ENCODE data around the gene MSANTD2.

MSANTD2 gene

DNA sequence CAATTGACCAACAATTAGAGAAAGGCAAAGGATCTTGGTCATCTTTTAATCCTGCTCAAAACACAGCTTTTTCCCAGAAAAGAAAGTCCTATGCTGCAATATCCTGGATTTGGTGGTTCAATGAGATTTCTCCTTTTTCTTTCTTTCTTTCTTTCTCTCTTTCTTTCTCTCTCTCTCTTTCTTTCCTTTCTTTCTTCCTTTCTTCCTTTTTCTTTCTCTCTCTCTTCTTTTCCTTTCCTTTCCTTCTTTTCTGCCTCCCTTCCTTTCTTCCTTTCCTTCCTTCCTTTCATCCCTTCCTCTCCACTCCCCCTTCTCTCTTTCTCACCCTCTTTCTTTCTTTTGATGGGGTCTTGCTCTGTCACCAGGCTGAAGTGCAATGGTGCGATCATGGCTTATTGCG lies 31.7 kb upstream of the MSANTD2 start:
- H3K36me3 Mint-ChIP-seq, result no peaks in the 10 kb centered on the region
- peaks cover 6% of the 10 kb centered on the region for H3K4me1 Mint-ChIP-seq
- ATAC-seq (no peak), DNase-seq (ENCODE audit: low spot score in 2 of 2) (no peak)
- no peaks in the 10 kb centered on the region for H3K9me3 Mint-ChIP-seq
- no peak overlapping the region for H3K27ac Mint-ChIP-seq
- H3K4me3 Mint-ChIP-seq, result no peak overlapping the region

DNA sequence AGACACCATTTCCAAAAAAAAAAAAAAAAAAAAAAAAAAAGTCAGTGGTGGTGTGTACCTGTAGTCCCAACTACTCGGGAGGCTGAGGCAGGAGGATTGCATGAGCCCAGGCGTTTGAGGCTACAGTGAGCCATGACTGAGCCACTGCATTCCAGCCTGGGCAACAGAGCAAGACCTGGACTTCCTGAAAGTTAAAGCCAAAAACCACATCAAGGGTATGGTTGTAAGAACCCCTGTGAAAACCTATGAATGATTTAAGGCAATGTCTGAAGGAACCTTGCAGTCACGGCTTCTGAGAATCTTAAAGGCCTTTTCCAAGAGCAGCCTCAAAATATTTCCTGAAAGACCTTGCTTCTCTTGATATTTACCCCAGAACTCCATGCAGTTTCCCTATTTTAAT lies 30.5 kb upstream of the MSANTD2 start:
- no peaks in the 10 kb centered on the region for H3K36me3 Mint-ChIP-seq
- no peaks in the 10 kb centered on the region for H3K4me1 Mint-ChIP-seq
- H3K4me3 Mint-ChIP-seq, result no peak overlapping the region
- no peak for DNase-seq (ENCODE audit: low spot score in 2 of 2)
- H3K9me3 Mint-ChIP-seq, result no peaks in the 10 kb centered on the region
- no peak for ATAC-seq
- H3K27ac Mint-ChIP-seq, result no peak overlapping the region

DNA sequence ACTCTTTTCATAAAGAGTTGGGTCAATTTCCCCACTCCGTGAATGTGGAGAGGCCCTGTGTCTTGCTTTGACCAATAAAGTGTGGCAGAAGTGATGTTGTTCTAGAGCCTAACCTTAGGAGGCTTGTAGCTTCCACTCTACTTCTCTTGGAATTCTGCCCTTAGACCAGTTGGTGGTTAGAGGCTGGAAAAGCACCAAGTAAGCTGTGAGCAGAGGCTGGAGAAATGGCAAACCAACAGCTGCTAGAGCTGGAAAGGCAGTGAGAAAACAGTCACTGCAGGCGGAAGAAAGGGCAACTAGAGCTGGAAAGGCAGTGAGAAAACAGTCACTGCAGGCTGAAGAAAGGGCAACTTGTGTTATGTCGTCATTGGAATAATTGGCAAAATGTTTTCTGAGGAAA lies 29.8 kb upstream of the MSANTD2 start:
- no peak for DNase-seq (ENCODE audit: low spot score in 2 of 2)
- H3K9me3 Mint-ChIP-seq, result no peaks in the 10 kb centered on the region
- H3K4me3 Mint-ChIP-seq, result no peak overlapping the region
- no peaks in the 10 kb centered on the region for H3K4me1 Mint-ChIP-seq
- no peak for ATAC-seq
- H3K27ac Mint-ChIP-seq, result no peak overlapping the region
- no peaks in the 10 kb centered on the region for H3K36me3 Mint-ChIP-seq

DNA sequence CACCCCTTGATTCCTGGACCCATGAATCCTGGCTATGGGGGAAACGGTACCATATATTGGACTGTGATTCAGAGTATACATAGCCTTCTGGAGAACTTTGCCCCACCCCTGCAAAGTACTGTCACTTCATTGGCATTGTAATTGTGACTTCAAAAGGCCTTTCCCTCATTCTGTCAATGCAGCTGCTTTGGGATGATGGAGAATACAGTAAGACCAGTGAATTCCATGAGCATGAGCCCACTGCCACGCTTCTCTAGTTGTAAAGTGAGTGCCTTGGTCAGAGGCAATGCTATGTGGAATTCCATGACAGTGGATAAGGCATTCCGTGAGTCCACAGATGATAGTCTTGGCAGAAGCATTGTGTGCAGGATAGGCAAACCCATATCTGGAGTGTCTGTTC lies 25.7 kb upstream of the MSANTD2 start:
- ATAC-seq, result no peak
- Mint-ChIP-seq H3K4me3 (no peak overlapping the region), H3K4me1 (no peaks in the 10 kb centered on the region), H3K36me3 (no peaks in the 10 kb centered on the region), H3K9me3 (no peaks in the 10 kb centered on the region), H3K27ac (no peak overlapping the region)
- no peak for DNase-seq (ENCODE audit: low spot score in 2 of 2)

DNA sequence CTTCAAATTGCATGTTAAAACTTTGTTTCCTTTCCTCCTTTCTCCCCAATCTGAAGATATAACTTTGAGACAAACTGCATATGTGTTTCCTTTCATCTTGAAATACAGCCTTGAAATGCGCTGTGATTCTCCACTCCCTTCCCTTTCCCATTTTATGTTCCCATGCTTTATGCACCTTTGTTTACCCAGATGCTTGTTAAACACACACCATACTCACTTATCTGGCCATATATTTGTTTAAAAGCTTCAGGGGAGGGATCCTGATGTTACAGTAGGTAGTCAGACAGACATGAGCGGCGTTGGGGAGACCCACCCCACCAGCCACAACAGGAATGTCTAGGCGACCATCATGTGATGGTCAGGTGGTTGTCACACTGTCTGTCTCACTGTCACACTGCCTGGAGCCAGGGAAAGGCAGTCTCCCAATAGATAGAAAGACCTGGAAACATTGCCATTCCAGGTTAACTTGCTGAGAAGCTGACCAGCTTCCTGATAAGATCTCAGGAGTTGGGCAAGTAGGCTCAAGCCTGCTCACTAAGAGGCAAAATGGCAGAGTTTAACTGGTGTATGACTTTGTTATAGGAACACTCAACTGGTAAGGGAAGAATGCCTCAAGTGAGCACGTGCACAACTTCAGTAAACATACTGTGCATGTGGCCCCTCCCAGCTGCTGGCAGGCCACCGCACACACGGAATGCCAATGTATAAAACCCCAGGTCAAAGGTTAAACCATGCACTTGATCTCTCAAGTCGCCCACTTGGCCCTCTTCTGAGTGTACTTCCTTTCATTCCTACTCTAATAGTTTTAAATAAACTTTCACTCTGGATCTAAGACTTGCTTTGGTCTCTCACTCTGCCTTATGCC lies 23.5 kb upstream of the MSANTD2 start:
- H3K9me3 Mint-ChIP-seq, result no peaks in the 10 kb centered on the region
- ATAC-seq (no peak), DNase-seq (ENCODE audit: low spot score in 2 of 2) (no peak)
- no peaks in the 10 kb centered on the region for H3K4me1 Mint-ChIP-seq
- H3K4me3 Mint-ChIP-seq, result no peak overlapping the region
- no peak overlapping the region for H3K27ac Mint-ChIP-seq
- H3K36me3 Mint-ChIP-seq, result no peaks in the 10 kb centered on the region

DNA sequence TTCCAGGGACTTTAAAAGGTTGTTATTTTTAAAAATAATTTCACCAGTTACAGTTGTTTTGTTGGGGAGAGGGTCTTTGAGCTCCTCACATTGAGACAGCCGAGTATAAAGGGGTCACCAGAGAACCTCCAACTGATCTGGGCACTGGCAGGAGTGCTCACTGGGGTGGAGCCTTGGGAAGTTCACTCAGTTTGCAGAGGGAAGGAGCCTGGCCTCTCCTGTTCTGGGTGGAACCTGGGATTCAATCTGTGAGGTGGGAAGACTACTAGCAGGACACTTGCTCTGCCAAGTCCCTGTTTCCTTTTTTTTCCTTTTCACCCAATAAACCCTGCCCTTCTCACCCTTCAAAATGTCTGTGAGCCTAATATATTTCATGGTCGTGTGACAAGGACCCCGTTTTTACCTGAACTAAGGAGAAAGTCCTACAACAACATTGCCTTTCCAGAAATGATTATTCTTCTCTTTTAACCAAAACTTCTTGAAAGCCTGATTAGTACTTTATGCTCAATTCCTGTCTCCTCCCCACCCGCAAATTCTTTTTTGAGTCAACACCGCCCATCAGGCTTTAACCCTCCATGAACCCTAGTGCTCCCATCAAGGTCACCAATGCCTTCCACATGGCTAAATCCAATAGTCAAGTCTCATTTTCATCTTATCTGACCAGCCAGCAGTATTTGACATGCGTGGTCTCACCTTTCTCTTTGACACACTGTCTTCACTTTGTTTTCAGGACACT lies 22.0 kb upstream of the MSANTD2 start:
- H3K4me1 Mint-ChIP-seq, result no peaks in the 10 kb centered on the region
- H3K36me3 Mint-ChIP-seq, result no peaks in the 10 kb centered on the region
- no peaks in the 10 kb centered on the region for H3K9me3 Mint-ChIP-seq
- no peak overlapping the region for H3K4me3 Mint-ChIP-seq
- ATAC-seq (no peak), DNase-seq (ENCODE audit: low spot score in 2 of 2) (no peak)
- H3K27ac Mint-ChIP-seq, result no peak overlapping the region

DNA sequence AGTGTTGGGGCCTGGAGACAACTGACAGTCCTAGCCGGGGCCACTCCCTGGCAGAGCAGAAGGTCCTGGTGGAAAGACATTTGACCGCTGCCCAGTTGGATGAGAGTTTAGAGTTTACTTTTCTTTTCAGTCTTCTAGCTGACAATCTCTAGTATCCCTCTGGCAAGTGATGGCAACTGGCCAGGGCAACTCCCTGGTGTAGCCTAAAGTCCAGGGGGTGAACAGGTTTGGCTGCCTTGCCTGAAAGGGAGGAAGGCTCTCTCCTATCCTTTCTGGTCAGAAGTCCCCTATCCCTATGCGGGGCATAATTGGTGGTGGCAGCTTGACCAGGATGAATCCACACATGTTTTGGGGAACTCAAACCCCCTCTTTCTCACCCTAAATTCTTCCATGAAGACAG lies 16.8 kb upstream of the MSANTD2 start:
- Mint-ChIP-seq H3K27ac (no peak overlapping the region), H3K36me3 (no peaks in the 10 kb centered on the region), H3K9me3 (no peaks in the 10 kb centered on the region), H3K4me1 (peaks cover 7% of the 10 kb centered on the region), H3K4me3 (no peak overlapping the region)
- DNase-seq (ENCODE audit: low spot score in 2 of 2), result no peak
- ATAC-seq, result no peak

DNA sequence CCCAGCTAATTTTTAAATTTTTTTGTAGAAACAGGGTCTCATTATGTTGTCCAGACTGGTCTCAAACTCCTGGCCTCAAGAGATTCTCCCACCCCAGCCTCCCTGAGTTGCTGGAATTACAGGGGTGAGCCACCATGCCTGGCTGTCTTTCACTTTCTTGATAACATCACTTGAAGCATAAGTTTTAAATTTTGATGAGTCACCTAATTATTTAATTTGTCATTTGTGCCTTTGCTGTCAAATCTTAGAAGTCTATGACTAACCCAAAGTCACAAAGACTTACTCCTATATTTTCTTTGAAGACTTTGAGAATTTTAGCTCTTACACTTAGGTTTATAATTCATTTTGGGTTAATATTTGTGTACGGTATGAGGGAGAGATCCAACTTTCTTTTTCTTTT lies 14.5 kb upstream of the MSANTD2 start:
- Mint-ChIP-seq H3K4me3 (no peak overlapping the region), H3K27ac (no peak overlapping the region), H3K4me1 (peaks cover 7% of the 10 kb centered on the region), H3K36me3 (no peaks in the 10 kb centered on the region), H3K9me3 (no peaks in the 10 kb centered on the region)
- DNase-seq (ENCODE audit: low spot score in 2 of 2), result no peak
- no peak for ATAC-seq

DNA sequence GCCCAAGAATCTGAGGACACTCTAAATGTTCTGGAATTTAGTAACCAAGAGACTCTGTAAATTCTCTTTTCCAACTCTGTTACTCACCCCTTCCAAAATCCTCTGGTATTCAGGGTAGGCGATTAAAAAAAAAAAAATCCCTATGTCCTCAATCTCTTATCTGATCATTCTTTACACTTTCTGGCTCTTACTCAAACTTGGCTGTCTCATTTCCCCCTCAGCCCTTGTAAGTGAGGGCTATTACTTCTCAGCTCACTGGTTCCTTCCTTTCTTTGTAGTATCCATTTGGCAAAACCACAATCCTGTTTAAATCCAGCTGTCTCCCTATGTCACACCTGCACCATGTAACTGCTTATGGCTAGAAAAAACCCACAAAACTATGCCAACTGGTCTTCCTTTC lies 12.7 kb upstream of the MSANTD2 start:
- Mint-ChIP-seq H3K27ac (no peak overlapping the region), H3K4me3 (no peak overlapping the region), H3K4me1 (peaks cover 7% of the 10 kb centered on the region), H3K9me3 (no peaks in the 10 kb centered on the region), H3K36me3 (no peaks in the 10 kb centered on the region)
- DNase-seq (ENCODE audit: low spot score in 2 of 2) (no peak), ATAC-seq (no peak)

DNA sequence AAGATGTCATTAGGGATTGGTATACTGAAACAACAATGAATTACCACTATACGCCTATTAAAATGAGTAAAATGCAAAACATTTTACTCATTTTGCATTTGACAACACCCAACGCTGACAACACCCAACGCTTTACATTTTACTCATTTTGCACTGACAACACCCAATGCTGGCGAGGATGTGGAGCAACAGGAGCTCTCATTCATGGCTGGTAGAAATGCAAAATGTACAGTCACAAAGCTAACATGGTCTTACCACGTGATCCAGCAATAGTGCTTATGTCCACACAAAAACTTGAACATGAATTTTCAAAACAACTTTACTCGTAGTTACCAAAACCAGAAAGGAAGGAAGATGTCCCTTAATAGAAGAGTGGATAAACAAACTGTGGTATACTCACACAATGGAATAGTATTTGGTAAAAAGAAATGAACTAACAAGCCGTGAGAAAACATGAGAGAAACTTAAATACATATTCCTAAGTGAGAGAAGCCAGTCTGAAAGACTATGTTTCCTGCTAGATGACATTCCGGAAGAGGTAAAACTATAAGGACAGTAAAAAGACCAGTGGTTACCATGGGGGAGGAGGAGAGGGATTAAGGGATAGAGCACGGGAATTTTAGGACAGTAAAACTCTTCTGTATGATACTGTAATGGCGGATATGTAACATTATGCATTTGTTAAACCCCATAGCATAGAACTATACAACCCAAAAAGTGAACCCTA lies 11.4 kb upstream of the MSANTD2 start:
- Mint-ChIP-seq H3K4me3 (no peak overlapping the region), H3K4me1 (peaks cover 7% of the 10 kb centered on the region), H3K9me3 (no peaks in the 10 kb centered on the region), H3K36me3 (no peaks in the 10 kb centered on the region), H3K27ac (no peak overlapping the region)
- DNase-seq (ENCODE audit: low spot score in 2 of 2) (no peak), ATAC-seq (no peak)

DNA sequence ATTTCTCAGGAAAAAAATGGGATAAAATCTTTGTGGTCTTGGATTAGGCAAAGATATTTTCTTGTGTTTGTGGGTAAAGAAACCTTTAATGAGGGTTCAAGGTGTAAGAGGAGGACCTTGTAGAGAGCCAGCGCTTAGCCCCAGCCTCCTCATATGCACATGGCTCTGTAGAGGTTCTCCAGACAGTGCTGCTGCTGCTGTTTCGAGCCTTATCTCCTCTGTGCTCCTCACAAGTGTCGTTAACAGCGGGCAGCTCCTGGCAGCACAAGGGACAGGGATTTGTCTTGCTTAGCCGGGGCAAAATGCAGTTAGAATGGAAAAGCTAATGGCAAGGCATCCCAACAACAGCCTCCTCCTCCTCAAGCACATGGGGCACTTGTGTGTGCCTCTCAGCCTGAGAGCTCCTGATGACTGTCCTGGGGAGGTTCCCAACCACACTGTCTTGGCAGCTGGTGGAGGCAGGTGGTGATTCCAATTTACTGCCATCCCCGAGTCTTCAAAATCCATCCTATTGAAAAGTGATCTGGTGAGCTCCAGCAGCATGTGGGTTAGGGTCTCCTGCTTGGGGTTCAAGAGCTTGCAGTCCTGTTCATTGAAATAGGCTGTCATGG lies 7.6 kb upstream of the MSANTD2 start:
- H3K27ac Mint-ChIP-seq, result no peak overlapping the region
- H3K4me3 Mint-ChIP-seq, result no peak overlapping the region
- H3K4me1 Mint-ChIP-seq, result no peaks in the 10 kb centered on the region
- no peaks in the 10 kb centered on the region for H3K36me3 Mint-ChIP-seq
- ATAC-seq (no peak), DNase-seq (ENCODE audit: low spot score in 2 of 2) (no peak)
- H3K9me3 Mint-ChIP-seq, result no peaks in the 10 kb centered on the region

DNA sequence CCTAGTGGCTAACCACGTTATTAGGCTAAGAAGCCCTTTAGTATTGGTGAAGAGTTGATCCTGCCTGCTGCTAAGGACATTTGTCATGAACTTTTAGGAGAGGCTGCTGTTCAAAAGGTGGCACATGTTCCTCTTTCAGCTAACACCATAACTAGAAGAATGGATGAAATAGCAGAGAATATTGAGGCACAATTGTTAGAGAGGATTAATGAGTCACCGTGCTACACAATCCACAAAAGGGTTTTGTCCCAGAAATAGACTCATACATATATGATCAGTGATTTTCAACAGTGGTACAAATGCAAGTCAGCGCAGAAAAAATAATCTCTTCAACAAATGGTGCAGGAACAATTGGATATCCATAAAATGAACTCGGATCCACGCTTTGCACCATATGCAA lies 7.0 kb upstream of the MSANTD2 start:
- no peak overlapping the region for H3K4me3 Mint-ChIP-seq
- H3K9me3 Mint-ChIP-seq, result no peaks in the 10 kb centered on the region
- ATAC-seq (no peak), DNase-seq (ENCODE audit: low spot score in 2 of 2) (no peak)
- H3K27ac Mint-ChIP-seq, result no peak overlapping the region
- H3K36me3 Mint-ChIP-seq, result no peaks in the 10 kb centered on the region
- H3K4me1 Mint-ChIP-seq, result no peaks in the 10 kb centered on the region

DNA sequence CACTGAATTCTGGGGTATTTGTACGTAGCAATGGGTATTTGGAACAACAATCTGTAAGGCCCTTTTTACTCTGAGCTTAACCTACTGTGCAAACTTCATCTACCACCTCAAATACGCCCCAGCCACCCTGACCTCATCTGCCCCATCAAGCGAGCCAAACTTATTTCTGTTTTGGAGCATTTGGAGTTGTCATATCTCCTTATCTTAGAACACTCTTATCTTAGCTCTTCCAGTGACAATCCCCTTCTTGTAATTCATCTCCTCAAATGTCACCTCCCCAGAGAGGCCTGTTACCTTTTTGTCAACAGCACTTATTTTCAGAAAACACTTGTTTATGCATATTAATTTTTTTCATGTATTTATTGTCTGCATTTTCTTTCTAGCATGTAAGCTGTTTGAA lies 4.7 kb upstream of the MSANTD2 start:
- no peak for ATAC-seq
- no peak overlapping the region for H3K27ac Mint-ChIP-seq

DNA sequence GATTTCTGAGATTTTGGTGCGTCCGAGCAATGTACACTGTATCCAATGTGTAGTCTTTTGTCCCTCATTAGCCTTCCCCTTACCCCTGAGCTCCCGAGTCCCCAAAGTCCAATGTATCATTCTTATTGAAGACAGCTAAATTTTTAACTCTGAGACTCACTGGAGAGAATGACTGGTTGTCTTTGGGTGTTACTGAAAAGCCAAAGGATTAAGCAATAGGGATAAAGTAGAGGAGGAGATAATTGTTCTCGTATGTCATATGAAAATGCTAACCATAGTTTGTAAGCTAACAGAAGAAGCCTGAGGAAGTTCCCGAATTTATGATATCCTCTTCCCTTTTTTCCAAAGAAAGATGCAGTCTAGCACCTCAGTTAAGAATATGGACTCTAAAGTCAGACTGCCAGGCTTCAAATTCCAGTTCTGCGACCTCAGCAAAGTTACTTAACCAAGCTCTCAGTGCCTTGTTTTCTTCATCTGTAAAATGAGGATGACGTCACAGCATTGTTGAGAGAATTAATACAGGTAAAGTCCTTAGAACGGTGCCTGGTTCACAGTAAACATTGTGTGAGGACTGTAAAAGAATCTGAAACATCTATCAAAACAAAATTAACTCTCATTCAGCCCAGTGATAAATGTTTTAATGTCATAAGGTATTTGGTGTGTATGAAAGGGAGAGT lies 1.6 kb upstream of the MSANTD2 start:
- no peak for DNase-seq (ENCODE audit: low spot score in 2 of 2)
- Mint-ChIP-seq H3K4me1 (peaks cover 19% of the 10 kb centered on the region), H3K4me3 (peak overlapping the region; percentile 91), H3K9me3 (no peaks in the 10 kb centered on the region), H3K27ac (no peak overlapping the region), H3K36me3 (no peaks in the 10 kb centered on the region)
- no peak for ATAC-seq

More for the DNA sequence above, 4.7 kb upstream of the MSANTD2 start:
- no peak for DNase-seq (ENCODE audit: low spot score in 2 of 2)
- Mint-ChIP-seq H3K36me3 (no peaks in the 10 kb centered on the region), H3K4me1 (no peaks in the 10 kb centered on the region), H3K9me3 (no peaks in the 10 kb centered on the region), H3K4me3 (no peak overlapping the region)

DNA sequence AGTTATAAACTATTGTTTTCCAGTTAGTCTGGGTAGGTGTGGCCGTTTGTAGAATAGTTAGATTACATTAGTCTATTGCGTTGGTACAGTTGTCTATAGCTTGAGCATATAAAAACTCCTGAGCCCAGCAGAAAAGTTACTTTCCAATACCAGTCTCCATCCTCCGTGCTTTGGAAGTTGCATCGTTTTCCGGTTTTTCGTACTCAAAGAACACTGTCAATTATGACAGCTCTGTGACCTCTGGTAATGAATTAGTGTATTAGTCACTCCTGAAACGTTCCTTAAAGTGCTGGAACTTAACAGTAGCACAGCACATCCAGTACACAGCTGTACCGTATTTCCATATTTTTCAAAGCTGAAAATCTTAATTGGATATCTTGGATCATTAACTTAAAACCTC lies 808 bp upstream of the MSANTD2 start:
- Mint-ChIP-seq H3K9me3 (no peaks in the 10 kb centered on the region), H3K4me1 (peaks cover 19% of the 10 kb centered on the region), H3K36me3 (no peaks in the 10 kb centered on the region), H3K27ac (peak overlapping the region; percentile 83), H3K4me3 (peak overlapping the region; percentile 91)
- ATAC-seq (peak; percentile 31), DNase-seq (ENCODE audit: low spot score in 2 of 2) (no peak)

Data from stimulated activated effector memory CD8-positive, alpha-beta T cell treated with anti-CD3 and anti-CD28 coated beads, Interleukin-12 subunit alpha, Interleukin-12 subunit beta, amount 100 ng/mL, for 72 hours (primary cell).